ENCODE results near the gene PHF2.

PHF2 gene

DNA sequence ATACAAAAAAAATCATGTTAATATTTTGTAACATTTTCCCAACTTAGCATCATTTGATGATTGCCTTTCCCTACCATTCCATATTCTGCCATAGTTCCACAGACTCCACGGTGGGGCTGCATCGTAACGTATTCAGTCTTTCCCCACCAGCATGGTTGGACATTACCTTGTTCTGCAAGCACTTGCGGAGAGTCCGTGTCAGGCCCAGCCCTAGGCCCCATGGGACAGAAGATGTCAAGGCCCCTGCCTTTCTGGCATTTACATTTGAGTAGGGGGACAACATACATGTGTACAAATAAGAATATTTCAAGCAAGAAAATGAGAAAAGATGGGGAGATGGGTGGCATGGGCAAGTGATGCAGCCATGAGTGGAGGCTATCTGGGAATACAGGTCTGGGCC lies 8.2 kb upstream of the PHF2 start:
- DNase-seq (ENCODE audit: low read depth in 2 of 2): no peak

DNA sequence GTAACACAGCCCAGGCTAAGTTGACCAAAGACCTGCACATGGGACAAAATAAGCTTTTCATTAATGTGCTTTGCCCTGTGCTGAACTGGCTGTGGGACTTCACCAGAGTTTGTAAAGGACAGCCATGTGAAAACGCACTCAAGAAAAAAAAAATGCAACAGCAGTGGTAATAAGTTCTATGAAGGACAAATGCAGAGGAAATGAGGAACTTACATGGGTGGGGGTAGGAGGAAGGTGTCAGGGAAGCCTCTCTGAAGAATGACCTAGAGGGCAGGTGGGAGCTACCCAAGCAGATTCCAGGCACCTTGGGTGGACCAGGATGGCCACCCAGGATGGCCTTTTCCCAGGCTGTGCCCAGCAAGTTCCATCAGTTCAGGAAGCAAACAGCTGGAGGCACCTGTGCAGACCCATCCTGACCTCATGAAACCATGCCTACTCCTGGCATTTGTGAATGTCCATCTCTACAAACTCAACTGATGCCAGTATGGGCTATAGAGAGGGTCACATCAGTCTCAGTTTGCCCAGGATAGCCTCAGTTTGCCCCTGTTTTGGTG lies 6.7 kb upstream of the PHF2 start:
- no peak for DNase-seq (ENCODE audit: low read depth in 2 of 2)

DNA sequence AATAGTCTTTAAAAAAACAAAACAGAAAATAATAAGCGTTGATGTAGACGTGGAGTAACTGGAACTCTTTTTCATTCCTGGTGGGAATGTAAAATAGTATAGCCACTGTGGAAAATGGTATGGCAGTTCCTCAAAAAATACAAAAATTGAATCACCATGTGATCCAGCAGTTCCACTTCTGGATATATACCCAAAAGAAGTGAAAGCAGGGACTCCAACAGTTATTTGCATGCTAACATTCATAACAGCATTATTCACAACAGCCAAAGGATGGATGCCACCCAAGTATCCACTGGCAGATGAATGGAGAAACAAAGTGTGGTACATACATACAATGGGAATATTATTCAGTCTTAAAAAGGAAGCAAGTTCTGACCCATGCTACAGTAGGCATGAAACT lies 4.2 kb upstream of the PHF2 start:
- DNase-seq (ENCODE audit: low read depth in 2 of 2): no peak

DNA sequence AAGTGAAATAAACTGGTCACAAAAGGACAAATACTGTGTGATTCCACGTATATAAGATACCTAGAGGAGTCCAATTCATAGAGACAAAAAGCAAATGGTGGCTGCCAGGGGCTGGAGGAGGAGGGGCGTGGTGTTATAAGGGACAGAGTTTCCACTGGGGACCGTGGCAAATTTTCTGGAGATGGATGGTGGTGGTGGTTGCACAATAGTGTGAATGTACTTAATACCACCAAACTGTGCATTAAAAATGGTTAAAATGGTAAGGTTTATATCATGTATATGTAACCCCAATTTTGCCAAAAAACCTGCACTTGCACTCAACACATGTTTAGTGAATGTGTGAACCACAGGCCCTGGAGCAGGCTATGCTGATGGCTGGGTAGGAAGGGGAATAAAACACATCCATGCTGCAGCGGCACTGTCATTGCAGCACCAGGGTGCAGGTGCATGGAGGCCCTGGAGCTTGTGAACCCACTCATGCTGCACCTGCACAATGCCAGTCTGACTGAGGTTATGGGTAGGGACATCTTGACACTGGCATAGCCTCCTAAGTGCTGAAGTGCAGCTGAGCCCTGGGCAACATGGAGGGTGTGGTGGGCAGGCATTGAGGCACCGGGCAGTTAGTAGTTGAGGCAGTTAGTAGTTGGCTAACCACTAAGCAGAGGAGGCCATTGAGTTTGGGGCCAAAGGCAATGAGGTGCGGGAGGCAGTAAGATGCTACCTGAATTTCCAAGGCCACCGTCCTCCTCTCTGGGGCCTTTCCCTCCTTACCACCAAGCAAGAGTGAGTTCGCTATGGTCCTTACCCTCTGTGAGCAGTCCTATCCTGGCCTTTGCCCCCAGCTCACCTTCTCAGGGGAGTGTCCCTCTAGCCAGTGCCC lies 3.5 kb upstream of the PHF2 start:
- no peak for DNase-seq (ENCODE audit: low read depth in 2 of 2)

DNA sequence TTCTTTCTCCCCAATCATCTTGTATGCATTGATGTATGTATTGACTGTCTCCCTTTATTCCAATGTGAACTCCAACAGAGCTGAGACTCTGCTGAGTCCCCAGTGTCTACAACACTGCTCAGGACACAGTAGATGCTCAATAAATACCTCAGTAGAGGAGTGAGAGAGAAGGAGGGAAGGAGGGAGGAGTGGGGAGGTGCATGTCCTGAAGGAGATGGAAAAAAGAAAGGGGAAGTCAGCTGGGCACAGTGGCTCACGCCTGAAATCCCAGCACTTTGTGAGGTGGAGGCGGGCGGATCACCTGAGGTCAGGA lies 2.9 kb upstream of the PHF2 start:
- no peak for DNase-seq (ENCODE audit: low read depth in 2 of 2)

DNA sequence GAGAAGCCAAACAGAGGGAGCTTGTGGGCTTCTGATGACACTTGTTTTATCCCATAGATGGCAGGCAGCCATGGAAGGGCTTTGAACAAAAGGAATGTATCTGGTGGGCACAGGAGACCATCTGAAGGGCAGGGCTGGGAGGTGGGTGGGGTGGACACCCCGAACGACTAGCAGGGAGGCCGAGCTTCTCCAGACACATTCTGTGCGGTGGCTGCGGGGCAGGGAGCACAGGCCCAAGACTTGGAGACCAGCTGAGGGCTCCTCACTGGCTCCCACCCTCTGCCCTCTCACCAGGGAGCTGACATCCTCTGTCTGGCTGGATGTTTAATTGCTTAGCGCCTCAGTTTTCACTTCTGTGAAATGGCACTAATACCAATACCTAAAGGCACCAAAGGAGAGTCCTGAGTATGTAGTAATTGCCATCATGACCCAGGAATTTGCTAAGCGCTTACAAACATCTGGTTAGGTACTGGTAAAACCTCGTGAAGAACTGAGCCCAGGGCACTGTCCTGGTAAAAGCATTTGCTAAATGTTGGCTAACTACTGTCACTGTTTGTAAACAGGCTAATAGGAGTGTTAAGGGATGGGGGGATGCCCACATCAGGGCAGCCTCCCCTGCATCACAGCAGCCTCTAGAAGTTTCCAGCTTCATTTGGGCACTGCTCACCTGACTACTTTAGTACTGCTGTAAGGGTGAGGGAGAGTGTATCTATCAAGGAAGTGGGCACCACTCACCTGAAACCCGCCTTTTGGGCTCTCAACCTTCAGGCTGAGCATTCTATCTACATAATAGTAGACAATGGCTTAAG lies 2.1 kb upstream of the PHF2 start:
- DNase-seq (ENCODE audit: low read depth in 2 of 2): no peak

DNA sequence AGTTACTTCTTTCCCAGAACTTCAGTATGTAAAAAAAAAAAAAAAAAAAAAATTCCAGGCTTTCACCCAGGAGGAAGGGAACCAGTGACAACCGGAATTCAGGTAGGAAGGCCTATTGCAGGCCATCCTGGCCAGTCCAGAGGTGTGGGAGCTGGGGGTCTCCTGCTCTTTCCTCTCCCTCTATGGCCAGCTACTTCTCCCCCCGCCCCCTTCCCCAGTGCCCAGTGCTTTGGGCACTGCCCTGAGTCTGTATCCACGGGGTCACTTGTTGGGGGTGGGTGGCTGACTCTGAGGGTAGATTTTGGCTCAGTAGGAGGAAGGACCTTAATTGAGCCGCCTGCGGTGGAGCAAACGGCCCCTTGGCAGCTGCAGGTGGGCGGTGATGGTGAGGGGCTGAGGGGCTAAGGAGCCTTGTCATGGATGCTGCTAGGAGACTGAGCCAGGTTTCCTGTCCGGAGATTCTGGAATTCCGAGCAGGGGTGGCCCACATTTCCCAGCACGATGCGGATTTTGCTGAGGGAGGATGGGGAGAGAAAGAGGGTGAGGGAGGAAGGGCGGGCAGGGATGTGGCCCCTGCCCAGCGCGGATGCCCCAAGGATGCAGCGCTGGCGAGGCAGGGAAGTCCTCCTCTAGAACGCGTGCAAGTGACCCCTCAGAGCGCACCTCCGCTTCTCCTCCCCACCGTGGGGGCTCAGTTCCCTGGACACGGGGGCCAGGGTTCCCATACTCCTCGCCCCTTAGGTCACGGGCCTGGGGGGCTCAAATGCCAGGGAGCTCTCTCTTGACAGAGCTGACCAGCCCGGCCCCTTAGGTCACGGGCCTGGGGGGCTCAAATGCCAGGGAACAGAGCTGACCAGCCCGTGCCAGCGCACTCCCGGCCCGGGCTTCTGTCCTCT lies 1.2 kb upstream of the PHF2 start:
- no peak for DNase-seq (ENCODE audit: low read depth in 2 of 2)

DNA sequence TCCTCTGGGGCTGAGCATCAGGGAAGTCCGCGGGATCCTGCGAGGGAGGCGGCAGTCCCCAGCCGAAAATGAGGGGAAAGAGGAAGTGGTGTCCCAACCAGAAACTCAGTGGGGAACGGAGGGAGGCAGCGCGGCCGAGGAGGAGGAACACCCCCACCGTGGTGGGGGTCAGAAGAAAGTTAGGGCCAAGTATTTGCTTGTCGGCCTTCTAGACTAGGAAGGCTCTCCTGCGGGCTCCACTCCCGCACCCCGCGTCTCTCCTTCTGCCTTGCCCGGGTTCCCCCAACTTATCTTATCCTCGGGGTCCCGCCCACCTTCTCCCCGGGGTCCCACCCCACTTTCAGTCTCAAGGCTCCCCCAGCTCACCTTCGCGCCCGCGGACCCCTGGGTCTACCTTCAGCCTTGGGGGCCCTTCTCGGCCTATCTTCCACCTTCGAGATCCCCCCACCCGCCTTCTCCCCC lies 557 bp upstream of the PHF2 start:
- DNase-seq (ENCODE audit: low read depth in 2 of 2): peak in 1 of 2 donors; percentile 36

DNA sequence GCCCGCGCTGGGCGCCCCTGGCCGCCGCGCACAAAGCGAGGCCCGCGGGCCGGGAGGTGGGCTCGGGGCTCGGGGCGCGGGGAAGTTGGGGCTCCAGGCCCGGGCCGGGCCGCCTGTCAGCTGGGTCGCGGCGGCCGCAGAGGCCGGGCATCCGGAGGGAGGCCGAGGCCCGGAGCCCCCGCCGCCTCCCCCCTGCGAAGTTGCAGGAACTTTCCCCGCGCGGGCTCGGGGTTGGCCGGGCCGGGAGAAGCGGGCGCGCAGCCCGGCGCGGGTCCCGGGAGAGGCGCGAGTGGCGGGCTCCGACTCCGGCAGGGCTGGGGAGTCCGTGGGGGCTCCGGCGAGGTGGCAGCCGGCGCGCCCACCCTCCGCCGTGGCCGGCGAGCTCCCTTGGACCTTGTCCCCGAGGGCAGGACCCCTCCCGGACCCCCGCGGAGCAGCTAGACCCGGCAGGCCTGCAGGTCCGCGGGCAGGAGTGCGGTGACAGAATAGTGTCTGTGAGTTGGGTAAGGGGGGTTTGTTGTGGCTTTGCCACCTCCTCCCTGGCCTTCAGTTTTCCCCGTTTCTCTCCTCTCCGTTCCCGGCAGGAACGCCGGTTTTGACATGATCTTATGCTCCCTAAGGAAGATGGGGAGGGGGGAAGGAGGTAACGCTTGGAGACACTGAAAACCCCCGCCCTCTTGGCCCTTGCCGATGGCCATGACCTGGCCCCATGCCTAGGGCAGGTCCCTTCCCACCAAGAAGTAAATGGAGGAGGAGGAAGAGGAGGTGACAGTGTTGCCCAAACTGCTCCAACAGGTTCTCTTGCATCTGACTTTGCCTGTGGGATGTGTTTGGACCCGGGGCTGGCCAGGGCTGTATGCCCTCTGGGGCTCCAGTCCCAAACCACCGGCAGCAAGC lies 942 bp downstream of the PHF2 start:
- no peak for DNase-seq (ENCODE audit: low read depth in 2 of 2)

DNA sequence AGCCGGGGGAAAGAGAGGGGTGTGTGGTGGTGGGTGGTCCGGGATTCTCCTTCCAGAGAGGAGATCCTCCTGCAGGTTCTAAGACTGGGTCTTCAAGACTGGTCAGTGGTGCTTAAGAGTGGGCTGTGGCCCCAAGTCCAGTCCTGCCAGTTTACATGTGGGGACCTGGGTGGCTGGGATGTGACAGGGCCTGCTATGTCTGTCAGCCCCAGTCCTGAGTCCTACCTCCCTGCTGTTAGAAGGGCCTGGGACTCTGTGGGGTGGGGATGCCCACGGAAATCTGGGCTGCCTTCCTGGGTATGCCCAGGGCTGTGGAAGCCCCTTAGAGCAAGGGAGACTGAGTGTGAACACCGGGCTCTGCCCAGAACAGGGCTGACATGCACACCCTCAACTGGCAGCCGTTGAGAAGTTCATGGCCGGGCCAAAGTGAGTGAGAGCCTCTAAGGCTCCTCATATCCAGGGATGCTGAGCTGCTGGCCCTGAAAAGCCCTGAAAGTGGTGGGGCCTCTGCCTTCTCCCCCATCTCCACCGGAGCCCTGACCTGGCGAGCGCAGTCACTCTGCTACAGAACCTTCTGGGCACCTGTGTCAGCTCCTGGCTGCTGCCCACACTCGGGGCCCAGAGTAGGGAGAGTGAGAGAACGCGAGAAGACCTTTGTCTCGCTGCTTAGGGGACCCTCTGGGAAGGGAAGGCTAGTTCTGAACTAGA lies 1.7 kb downstream of the PHF2 start:
- DNase-seq (ENCODE audit: low read depth in 2 of 2): no peak

DNA sequence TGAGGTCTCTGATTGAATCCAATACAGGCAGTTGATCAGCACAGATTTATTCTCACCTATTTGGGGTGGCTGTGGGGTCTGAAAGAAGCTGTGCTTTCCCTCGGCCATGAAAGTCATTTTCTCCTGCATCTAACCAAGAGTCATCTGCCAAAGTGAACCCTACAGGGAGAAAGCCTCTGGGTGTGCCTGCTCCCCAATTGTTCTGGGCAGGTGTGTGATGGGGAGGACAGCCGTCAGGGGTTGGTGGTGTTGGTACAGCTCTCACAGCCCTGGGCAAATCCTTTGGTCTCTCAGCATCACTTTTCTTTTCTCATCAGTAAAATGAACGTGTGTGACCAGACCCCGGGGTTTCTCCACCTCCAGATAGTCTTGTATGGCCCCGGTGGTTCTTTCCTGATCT lies 2.5 kb downstream of the PHF2 start:
- DNase-seq (ENCODE audit: low read depth in 2 of 2): no peak

DNA sequence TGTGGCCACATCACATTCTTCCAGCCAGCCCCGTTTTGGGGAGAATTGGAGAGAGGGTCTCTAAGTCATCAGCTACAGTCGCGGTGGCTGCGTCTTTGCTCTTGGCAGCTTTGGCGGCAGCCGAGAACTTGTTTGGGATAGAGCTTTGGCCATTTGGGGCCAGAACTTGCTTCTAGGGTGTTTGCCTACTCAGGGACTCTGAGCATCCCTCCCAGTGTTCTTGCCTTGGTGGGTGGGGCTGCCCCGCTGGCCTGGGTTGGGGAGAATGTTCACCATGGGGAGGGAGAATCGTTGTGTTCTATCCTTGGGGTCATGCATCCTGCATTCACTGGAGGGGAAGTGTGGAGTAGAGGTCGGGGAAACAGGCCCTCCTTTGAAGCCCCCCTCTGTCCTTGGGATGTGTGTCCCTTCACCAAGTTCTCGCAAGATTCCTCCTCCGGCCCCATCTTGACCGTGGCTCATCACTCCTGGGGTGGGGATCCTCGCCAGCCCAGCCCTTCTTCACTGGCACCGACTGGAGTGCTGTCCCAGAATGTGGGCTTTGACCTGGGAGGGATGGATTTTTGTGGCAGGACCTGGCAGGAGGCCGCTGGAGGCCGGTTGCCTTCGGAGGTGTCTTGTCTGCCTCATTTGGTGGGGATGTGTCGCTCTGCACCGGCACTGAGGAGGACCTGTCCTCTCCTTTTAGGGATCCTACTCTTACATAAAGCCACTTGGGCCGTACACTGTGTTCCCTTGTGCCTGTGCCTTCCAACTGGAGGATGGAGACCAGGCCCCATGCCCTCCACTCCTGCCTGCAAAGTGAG lies 3.5 kb downstream of the PHF2 start:
- DNase-seq (ENCODE audit: low read depth in 2 of 2): no peak

DNA sequence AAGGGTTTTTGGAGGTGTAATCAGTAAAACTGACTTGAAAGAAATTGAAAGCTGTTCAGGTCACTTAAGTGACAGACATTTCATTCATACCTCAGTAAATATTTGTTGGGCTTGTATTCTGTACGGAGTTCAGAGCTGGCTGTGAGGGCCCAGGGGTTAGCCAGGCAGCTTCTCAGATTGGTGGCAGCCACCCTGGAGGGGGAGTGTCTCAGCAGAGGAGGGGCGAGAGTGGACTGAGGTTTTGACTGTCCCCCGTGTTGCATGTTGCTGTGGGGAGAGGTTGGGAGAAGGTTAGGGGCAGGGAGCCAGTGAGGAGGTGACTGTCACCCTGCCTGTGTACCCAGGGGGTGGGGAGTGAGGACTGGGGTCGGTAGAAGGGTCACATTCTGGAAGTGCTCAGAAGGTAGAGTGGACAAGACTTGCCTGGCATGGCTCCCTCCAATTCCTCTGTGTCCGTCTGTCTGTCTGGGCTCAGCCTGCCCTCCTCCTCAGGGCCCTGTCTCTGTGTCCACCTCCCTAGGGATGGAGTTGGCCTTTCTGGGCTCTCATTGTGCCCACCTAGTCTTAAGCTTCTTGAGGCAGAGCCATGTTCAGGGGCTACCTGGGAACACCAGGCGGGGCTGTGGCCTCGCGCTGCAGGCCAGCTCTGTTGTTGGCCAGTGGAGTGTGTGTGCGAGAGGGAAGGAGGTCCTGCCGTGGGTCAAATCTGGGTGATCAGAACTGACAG lies 4.4 kb downstream of the PHF2 start:
- no peak for DNase-seq (ENCODE audit: low read depth in 2 of 2)

DNA sequence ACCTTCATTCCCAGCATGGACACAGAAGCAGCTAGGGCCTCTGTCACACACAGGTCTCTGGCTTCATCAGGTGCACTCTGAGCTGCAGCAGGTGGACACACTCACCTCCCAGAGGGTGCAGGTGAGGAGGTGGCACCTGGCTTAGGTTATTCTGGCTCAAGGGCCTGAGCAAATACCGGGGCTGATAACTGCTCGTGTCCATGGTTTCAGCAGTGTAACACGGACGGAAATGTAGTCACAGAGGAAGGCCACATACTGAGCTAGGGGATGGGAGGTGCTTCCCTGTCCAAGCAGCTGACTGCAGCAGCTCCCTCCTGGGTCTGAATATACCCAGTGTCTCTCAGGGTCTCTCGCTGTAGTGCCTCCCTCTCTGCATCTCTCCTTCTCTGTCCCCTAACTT lies 5.7 kb downstream of the PHF2 start:
- no peak for DNase-seq (ENCODE audit: low read depth in 2 of 2)

DNA sequence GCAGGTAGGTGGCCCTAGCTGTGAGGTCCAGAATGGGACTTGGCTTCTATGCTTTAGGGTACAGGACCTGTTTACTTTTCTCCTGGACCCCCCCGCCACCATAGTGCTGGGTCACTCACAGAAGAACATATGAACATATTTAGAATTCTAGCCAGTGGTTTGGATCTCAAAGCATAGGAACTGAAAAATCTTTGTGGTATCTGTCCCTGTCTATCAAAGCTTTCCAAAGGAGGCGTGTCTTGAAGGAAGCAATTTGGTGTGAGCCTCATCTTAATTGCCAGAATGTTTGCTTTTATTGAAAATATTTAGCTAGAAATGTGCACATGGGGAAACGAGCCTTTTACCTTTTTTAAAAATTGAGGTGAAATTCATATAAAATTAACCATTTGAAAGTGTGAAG lies 6.2 kb downstream of the PHF2 start:
- no peak for DNase-seq (ENCODE audit: low read depth in 2 of 2)

DNA sequence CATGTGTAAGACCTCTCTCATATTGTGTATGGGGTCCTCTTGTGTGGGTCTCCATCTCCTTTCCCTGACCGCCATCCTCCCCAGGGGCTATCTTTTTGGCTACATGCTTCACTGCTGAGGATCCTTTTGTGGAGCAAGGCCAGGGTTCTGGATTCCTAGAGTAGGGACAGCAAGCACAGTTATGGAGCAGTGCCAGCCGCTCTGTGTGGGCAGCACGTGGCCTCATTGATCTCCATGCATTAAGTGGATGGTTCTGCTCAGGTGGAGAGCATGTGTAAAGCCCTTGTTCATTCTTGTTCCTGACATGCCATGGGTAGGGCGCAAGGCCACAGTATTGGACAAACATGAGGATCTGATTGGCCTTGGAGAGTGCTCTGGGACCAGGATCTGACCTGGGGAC lies 8.9 kb downstream of the PHF2 start:
- DNase-seq (ENCODE audit: low read depth in 2 of 2): no peak

DNA sequence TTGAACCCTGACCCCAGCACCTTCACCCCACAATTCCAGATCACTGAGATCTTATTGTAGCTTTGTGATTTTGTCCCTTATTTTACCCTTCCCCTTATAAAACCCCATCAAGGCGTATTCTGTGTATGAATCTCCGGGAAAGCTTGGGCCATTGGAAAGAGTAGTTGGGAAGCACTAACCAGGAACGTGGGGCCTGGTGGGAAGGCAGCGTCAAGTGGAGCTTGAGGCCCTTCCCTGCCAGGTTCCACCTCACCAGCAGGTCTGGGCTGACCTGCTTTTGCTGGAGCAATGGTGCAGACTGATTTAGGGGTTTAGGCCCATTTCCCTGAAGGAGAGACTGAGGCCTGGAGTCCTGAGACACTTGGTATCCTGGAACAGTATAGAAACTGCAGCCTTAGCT lies 9.3 kb downstream of the PHF2 start:
- DNase-seq (ENCODE audit: low read depth in 2 of 2): no peak

DNA sequence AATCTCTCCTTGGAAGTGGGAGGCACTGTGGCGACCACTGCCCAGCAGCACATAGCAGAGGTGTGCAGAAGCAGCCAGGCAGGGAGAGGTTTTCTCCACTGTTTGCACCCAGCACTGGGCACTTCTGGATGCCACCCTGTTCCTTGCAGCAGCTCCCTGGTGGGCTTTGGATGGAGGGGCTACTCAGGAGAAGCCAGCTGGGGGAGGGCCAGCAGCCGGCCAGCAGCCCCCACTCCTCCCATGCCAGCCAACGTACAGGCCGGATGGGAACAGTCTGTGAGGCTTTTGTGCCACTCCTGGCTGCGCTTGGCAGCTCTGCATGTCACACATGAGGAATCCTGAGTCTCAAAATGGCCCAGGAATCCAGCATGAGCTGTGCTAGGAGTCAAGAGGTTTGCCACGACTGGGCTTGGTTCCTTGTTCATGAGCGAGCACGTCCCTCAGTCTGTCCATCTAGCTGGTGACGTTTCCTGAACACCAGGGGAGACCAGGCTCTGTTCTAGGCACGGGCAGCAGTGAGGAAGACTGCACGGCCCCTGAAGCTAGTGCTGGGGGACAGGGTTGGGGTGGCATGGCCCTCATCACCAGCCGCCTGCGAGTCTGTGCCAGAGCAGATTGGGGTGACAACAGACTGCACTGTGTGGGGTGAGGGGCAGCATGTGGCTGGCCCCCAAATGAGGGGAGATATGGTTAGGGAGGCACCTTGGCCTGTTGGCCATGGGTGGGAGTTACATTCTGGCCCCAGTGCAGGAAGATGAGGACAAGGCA lies 10.1 kb downstream of the PHF2 start:
- DNase-seq (ENCODE audit: low read depth in 2 of 2): no peak
